ENCODE data around the gene ST13.
"Not testable (repeated sequence)": the region's sequence is repeated elsewhere in the genome, so short reads cannot be mapped to it uniquely, and the experiment has no call there.

The ST13 gene

GRCh38 chr22:40874016-40874415 is 17.6 kb upstream of the ST13 start:
- H3K27me3 ChIP-seq (ENCODE audit: control insufficient read depth, insufficient read depth, low read length, poor library complexity, severe bottlenecking), result no peaks in the 10 kb centered on the region
- WGBS, 2 experiments, result 93 to 100% methylated on average over 3 of the region's 3 CpGs
- H3K4me1 ChIP-seq (ENCODE audit: control insufficient read depth, insufficient read depth, low read length), result no peaks in the 10 kb centered on the region
- H3K36me3 ChIP-seq (ENCODE audit: control insufficient read depth, insufficient read depth, low read length), result no peaks in the 10 kb centered on the region
- no peak overlapping the region for H3K4me3 ChIP-seq (ENCODE audit: insufficient read depth, low read depth, low read length)
- H3K27ac ChIP-seq (ENCODE audit: insufficient read depth, low read depth, low read length, poor library complexity, severe bottlenecking), result no peak overlapping the region
- H3K9me3 ChIP-seq (ENCODE audit: control insufficient read depth, low read length), result no peaks in the 10 kb centered on the region

- H3K27me3 ChIP-seq (ENCODE audit: control insufficient read depth, insufficient read depth, low read length, poor library complexity, severe bottlenecking); H3K4me3 ChIP-seq (ENCODE audit: insufficient read depth, low read depth, low read length); H3K36me3 ChIP-seq (ENCODE audit: control insufficient read depth, insufficient read depth, low read length); H3K4me1 ChIP-seq (ENCODE audit: control insufficient read depth, insufficient read depth, low read length); H3K9me3 ChIP-seq (ENCODE audit: control insufficient read depth, low read length); H3K27ac ChIP-seq (ENCODE audit: insufficient read depth, low read depth, low read length, poor library complexity, severe bottlenecking): not testable (repeated sequence)
- 92 to 93% methylated on average over 5 of the region's 6 CpGs for WGBS, 2 experiments
Observed at GRCh38 chr22:40868379-40868778, 11.9 kb upstream of the ST13 start.

- Histone ChIP-seq H3K4me1 (ENCODE audit: control insufficient read depth, insufficient read depth, low read length) (no peaks in the 10 kb centered on the region), H3K4me3 (ENCODE audit: insufficient read depth, low read depth, low read length) (no peak overlapping the region), H3K27ac (ENCODE audit: insufficient read depth, low read depth, low read length, poor library complexity, severe bottlenecking) (no peak overlapping the region), H3K36me3 (ENCODE audit: control insufficient read depth, insufficient read depth, low read length) (no peaks in the 10 kb centered on the region), H3K9me3 (ENCODE audit: control insufficient read depth, low read length) (no peaks in the 10 kb centered on the region), H3K27me3 (ENCODE audit: control insufficient read depth, insufficient read depth, low read length, poor library complexity, severe bottlenecking) (no peaks in the 10 kb centered on the region)
- 97 to 100% methylated on average over 2 of the region's 2 CpGs for WGBS, 2 experiments
Observed at GRCh38 chr22:40867109-40867508, 10.7 kb upstream of the ST13 start.

GRCh38 chr22:40862537-40862936 is 6.1 kb upstream of the ST13 start:
- WGBS, 2 experiments, result 88 to 91% methylated on average over 2 of the region's 2 CpGs
- Histone ChIP-seq H3K4me1 (ENCODE audit: control insufficient read depth, insufficient read depth, low read length) (peaks cover 4% of the 10 kb centered on the region), H3K9me3 (ENCODE audit: control insufficient read depth, low read length) (no peaks in the 10 kb centered on the region), H3K27me3 (ENCODE audit: control insufficient read depth, insufficient read depth, low read length, poor library complexity, severe bottlenecking) (no peaks in the 10 kb centered on the region), H3K36me3 (ENCODE audit: control insufficient read depth, insufficient read depth, low read length) (no peaks in the 10 kb centered on the region), H3K4me3 (ENCODE audit: insufficient read depth, low read depth, low read length) (no peak overlapping the region), H3K27ac (ENCODE audit: insufficient read depth, low read depth, low read length, poor library complexity, severe bottlenecking) (no peak overlapping the region)

GRCh38 chr22:40862013-40862412 is 5.6 kb upstream of the ST13 start, which contains the start of gene DNAJB7:
Gene DNAJB7 (minus strand): TSS chr22:40862113. CDS start chr22:40861994, 119 bp downstream.
- 94 to 95% methylated on average over 3 of the region's 3 CpGs for WGBS, 2 experiments
- no peaks in the 10 kb centered on the region for H3K27me3 ChIP-seq (ENCODE audit: control insufficient read depth, insufficient read depth, low read length, poor library complexity, severe bottlenecking)
- H3K9me3 ChIP-seq (ENCODE audit: control insufficient read depth, low read length), result no peaks in the 10 kb centered on the region
- no peak within 1 kb of the TSS for H3K27ac ChIP-seq (ENCODE audit: insufficient read depth, low read depth, low read length, poor library complexity, severe bottlenecking)
- H3K4me1 ChIP-seq (ENCODE audit: control insufficient read depth, insufficient read depth, low read length), result peaks cover 4% of the 10 kb centered on the region
- no peak within 1 kb of the TSS for H3K4me3 ChIP-seq (ENCODE audit: insufficient read depth, low read depth, low read length)
- H3K36me3 ChIP-seq (ENCODE audit: control insufficient read depth, insufficient read depth, low read length), result no peaks in the 10 kb centered on the region

GRCh38 chr22:40857309-40857855 is 943 bp upstream of the ST13 start:
- H3K27ac ChIP-seq (ENCODE audit: insufficient read depth, low read depth, low read length, poor library complexity, severe bottlenecking), result peak overlapping the region; percentile 100
- 14 to 15% methylated on average over 18 of the region's 18 CpGs for WGBS, 2 experiments
- H3K9me3 ChIP-seq (ENCODE audit: control insufficient read depth, low read length), result no peaks in the 10 kb centered on the region
- no peaks in the 10 kb centered on the region for H3K36me3 ChIP-seq (ENCODE audit: control insufficient read depth, insufficient read depth, low read length)
- peak overlapping the region; percentile 74 for H3K4me3 ChIP-seq (ENCODE audit: insufficient read depth, low read depth, low read length)
- H3K27me3 ChIP-seq (ENCODE audit: control insufficient read depth, insufficient read depth, low read length, poor library complexity, severe bottlenecking), result no peaks in the 10 kb centered on the region
- peaks cover 20% of the 10 kb centered on the region for H3K4me1 ChIP-seq (ENCODE audit: control insufficient read depth, insufficient read depth, low read length)

- no peaks in the 10 kb centered on the region for H3K9me3 ChIP-seq (ENCODE audit: control insufficient read depth, low read length)
- H3K36me3 ChIP-seq (ENCODE audit: control insufficient read depth, insufficient read depth, low read length), result no peaks in the 10 kb centered on the region
- H3K27me3 ChIP-seq (ENCODE audit: control insufficient read depth, insufficient read depth, low read length, poor library complexity, severe bottlenecking), result no peaks in the 10 kb centered on the region
- peak overlapping the region; percentile 100 for H3K27ac ChIP-seq (ENCODE audit: insufficient read depth, low read depth, low read length, poor library complexity, severe bottlenecking)
- 1% methylated on average over 26 to 29 of the region's 29 CpGs for WGBS, 2 experiments
- H3K4me3 ChIP-seq (ENCODE audit: insufficient read depth, low read depth, low read length), result peak overlapping the region; percentile 74
- peaks cover 20% of the 10 kb centered on the region for H3K4me1 ChIP-seq (ENCODE audit: control insufficient read depth, insufficient read depth, low read length)
Observed at GRCh38 chr22:40855979-40856512, 393 bp downstream of the ST13 start.

GRCh38 chr22:40855071-40855978 is 1.1 kb downstream of the ST13 start:
- Histone ChIP-seq H3K36me3 (ENCODE audit: control insufficient read depth, insufficient read depth, low read length) (no peaks in the 10 kb centered on the region), H3K9me3 (ENCODE audit: control insufficient read depth, low read length) (no peaks in the 10 kb centered on the region), H3K4me3 (ENCODE audit: insufficient read depth, low read depth, low read length) (peak overlapping the region; percentile 74), H3K4me1 (ENCODE audit: control insufficient read depth, insufficient read depth, low read length) (peaks cover 20% of the 10 kb centered on the region), H3K27me3 (ENCODE audit: control insufficient read depth, insufficient read depth, low read length, poor library complexity, severe bottlenecking) (no peaks in the 10 kb centered on the region), H3K27ac (ENCODE audit: insufficient read depth, low read depth, low read length, poor library complexity, severe bottlenecking) (no peak overlapping the region)
- WGBS, 2 experiments, result 62 to 67% methylated on average over 15 to 17 of the region's 20 CpGs

- Histone ChIP-seq H3K36me3 (ENCODE audit: control insufficient read depth, insufficient read depth, low read length) (no peaks in the 10 kb centered on the region), H3K27me3 (ENCODE audit: control insufficient read depth, insufficient read depth, low read length, poor library complexity, severe bottlenecking) (no peaks in the 10 kb centered on the region), H3K9me3 (ENCODE audit: control insufficient read depth, low read length) (no peaks in the 10 kb centered on the region), H3K27ac (ENCODE audit: insufficient read depth, low read depth, low read length, poor library complexity, severe bottlenecking) (no peak overlapping the region), H3K4me1 (ENCODE audit: control insufficient read depth, insufficient read depth, low read length) (peaks cover 18% of the 10 kb centered on the region), H3K4me3 (ENCODE audit: insufficient read depth, low read depth, low read length) (peak overlapping the region; percentile 4)
- 42 to 73% methylated on average over 1 to 3 of the region's 3 CpGs for WGBS, 2 experiments
Observed at GRCh38 chr22:40853961-40854360, 2.5 kb downstream of the ST13 start.

GRCh38 chr22:40853333-40853732 is 3.1 kb downstream of the ST13 start:
- H3K9me3 ChIP-seq (ENCODE audit: control insufficient read depth, low read length), result no peaks in the 10 kb centered on the region
- H3K27ac ChIP-seq (ENCODE audit: insufficient read depth, low read depth, low read length, poor library complexity, severe bottlenecking), result no peak overlapping the region
- H3K36me3 ChIP-seq (ENCODE audit: control insufficient read depth, insufficient read depth, low read length), result no peaks in the 10 kb centered on the region
- peaks cover 16% of the 10 kb centered on the region for H3K4me1 ChIP-seq (ENCODE audit: control insufficient read depth, insufficient read depth, low read length)
- no peak overlapping the region for H3K4me3 ChIP-seq (ENCODE audit: insufficient read depth, low read depth, low read length)
- H3K27me3 ChIP-seq (ENCODE audit: control insufficient read depth, insufficient read depth, low read length, poor library complexity, severe bottlenecking), result no peaks in the 10 kb centered on the region
- WGBS, 2 experiments, result 100% methylated on average over 1 of the region's 1 CpG
